HG02938 (cell line): ENCODE measurements around the gene RGS6.

Experiments used
- ATAC-seq: cut with Tn5 transposase; IDR thresholded peaks from one replicate; pipeline ENCODE4 v1.9.1; 2021; ENCODE audit warnings: mild to moderate bottlenecking, moderate library complexity; ENCODE audit not compliant: unreplicated experiment

Gene RGS6

DNA sequence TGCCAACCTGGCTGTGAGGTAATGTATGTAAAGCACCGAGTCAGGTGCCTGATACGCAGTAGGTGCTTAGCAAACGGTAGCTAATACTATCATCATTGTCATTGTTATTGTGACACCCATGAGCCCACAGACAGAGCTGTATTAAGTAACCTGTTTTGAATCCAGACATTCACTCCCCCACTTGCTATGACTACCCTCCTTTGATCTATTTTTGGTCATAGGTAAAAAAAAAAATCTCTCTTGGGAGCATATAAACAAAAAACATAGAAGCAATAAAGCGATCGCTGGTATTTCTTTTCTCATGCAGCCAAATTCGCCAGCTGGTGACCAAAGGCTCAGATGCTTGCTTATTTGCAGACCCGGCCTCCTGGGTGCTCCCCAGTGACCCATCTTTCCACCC lies 631.4 kb downstream of the RGS6 start:
- no peak for ATAC-seq

DNA sequence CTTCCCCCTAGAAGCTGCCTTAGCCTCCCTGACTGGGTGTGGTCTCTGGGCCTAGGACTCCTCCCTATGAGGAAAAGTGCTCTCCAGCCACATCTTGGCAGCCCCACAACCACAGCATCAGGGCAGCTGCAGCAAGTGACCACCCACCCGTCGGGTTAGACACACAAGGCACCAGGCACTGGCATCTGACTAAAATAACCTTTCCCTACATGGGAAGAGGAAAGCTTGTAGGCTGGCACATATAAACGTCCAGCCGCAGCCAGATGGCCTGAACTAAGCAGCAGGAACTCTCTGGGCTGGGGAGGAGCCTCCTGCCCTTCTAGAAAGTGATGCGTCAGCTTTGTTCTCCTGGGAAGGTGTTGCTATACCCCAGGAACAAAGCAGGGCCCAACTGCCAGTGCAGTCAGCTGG lies 632.9 kb downstream of the RGS6 start:
- ATAC-seq, result no peak

DNA sequence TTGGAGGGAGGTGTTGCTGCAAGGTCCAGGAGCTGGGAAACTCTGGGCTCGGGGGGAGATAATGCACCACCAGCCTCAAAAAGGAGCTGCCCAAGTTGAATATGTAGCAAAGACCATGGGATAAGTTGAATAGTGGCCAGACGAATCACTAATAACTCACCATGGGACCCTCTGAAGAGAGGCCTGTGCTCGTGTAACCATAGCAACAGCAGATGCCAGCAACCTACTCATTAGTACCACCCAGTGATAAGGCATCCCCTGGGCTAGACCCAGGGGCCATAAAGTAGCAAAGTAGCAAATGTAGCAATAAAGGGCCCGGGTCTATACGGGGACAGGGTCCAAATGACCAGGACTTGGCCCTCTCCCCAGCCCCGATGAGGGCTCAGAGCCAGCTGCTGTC lies 633.7 kb downstream of the RGS6 start:
- no peak for ATAC-seq

GRCh38 chr14:72567226-72567625 lies 635.0 kb downstream of the RGS6 start:
- ATAC-seq, result no peak

GRCh38 chr14:72568296-72568992 lies 636.2 kb downstream of the RGS6 start:
- no peak for ATAC-seq

- no peak for ATAC-seq
Measured at GRCh38 chr14:72573725-72574417, 641.6 kb downstream of the RGS6 start.

GRCh38 chr14:72574715-72575114 lies 642.5 kb downstream of the RGS6 start:
- ATAC-seq, result no peak

DNA sequence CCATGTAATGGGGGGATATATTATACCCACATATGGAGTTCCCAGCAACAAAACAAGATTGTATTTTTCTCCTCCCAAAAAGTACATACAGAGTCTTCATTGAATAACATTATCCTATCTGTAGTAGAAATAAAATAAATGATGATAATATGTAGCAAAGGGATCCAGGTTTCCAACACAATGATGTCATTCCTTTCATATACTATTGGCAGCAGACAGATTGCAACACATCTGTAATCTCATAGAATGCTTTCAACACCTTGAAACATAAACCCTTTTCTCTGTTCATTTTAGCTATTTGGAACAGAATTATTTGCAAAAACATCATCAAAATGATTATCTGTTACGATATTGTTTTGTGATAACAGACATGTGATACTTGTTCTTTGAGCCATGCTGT lies 644.0 kb downstream of the RGS6 start:
- no peak for ATAC-seq

DNA sequence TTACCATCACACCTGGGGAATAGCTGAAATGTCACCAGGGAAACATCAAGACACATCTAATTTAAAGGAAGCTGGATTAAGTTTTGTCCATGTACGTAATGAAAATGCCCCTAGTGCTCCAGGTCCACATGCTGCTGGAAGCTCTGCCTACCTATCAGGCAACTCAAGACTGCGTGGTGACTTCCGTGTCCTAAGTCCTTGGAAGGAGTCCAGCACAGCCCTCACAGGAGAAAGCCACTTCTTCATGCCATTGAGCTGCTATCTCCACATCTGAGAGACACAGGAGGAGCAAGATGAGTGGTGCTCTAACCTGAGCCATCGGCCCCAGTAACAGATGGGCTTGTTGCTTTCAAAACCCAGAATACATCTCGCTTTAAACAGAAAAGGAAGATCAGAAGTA lies 645.3 kb downstream of the RGS6 start:
- no peak for ATAC-seq

DNA sequence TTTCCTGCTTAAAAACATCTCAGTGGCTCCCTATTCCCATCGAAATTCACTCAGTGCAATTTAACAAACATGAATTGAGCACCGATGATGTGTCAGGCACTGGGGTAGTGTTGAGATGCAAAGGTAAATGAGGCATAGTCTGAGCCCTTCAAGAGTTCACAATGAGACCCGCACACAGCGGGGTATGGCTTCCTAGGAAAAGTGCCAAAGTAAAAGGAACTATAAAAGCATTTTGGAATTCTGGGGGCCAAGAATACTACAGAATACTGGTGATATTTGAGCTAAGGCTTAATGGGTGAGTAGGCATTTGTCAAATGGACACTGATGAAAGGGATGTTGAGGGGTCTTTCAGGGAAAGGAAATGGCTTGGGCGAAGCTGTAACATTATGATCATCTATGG lies 646.3 kb downstream of the RGS6 start:
- ATAC-seq, result no peak

- ATAC-seq, result no peak
Measured at GRCh38 chr14:72582582-72582981, 650.4 kb downstream of the RGS6 start.

DNA sequence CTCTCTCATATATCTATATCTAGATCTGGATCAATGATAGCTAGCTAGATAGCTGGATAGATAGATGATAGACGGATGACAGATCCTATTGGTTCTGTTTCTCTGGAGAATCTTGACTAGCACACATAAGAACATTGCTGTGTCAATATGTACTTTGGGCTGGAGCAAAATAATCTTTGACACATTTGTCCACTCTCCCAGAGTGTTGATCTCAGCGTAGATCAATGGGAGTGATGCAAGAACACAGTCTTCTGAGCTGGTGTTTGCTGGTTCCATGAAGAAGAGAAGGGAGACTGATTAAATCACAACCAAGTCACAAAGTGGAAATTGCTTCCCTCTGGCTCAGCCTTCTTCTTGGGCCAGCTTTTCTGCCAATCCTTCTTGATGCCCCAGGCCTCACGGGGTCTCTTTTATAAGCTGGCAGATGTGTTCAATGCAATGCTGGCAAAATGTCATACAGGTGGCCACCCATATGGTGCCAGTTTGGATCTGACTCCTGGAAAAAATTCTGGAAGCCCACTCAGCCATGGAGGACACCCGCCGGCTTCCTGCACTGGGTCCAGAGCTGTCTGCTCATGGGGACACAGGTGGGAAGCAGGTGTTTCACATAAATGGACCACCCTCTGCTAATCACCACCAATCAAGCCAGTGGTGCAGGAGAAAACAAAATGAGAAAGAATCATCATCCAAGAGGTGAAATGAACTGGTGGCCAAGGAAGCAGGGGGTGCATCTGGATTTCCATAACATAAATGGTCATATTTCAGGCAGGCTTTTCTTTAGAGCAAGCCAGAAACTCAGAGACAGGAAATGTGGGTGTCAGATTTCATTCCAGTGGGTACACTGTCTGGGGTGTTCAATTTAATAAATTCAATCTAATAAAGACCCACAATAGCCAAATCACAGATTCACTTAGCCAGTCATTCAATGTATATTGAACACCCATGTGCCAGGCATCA lies 651.4 kb downstream of the RGS6 start:
- ATAC-seq, result no peak

DNA sequence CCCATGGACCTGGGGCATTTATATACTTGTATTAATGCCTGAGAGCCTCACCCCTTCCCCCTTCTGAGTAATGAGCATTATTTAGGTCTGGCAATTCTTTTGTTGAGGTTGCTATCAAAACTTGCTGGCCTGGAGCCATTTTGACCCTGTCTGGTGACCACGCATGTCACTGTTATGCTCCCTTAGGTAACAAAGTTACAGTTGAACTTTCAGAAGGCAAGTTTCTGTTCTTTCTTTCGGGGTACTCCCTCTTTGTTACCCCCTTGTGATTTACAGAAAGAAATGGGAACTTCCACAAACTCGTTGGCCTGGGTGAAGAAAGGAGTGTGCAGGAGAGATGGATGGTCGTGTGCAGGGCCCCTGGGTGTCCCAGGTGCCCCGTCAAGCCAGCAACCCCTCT lies 656.3 kb downstream of the RGS6 start:
- no peak for ATAC-seq

DNA sequence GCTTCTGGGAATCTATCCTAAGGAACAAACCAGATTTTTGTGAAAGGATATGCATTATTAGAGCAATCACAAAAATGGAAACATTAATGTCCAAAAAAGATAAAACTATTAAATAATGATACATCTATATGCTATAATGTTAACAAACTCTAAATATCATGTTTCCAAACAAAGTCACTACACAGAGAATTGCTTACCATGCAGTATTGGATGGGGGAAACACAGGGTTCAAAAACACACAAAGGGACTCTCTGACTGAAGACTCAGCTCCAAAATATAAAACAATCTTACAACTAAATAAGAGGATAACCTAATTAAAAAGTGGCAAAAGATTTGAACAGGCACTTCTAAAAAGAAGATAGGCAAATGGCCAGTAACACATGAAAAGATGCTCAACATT lies 657.4 kb downstream of the RGS6 start:
- no peak for ATAC-seq

GRCh38 chr14:72590577-72590976 lies 658.3 kb downstream of the RGS6 start:
- ATAC-seq, result no peak

DNA sequence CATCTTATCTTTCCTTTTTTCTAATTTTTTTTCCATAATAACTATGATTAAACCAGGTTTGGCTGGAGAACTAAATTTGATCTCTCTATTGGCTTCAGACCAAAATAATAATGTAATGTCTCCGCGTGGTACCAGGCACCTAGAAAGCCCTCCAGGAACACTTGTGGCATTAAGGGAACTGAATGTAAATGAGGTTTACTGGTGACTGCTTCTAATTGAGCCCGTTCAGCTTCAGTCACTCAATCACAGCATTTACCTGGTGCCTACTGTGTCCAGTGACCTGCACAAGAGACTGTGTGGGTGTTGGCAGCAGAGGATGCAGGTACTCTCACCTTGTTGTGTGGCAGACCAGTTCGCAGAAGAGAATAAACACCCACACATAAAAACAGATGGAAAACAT lies 659.2 kb downstream of the RGS6 start:
- ATAC-seq, result no peak

- ATAC-seq, result no peak
Measured at GRCh38 chr14:72594099-72594901, 662.1 kb downstream of the RGS6 start.

- no peak for ATAC-seq
Measured at GRCh38 chr14:72595152-72595862, 663.1 kb downstream of the RGS6 start.

- no peak for ATAC-seq
Measured at GRCh38 chr14:72597252-72598233, 665.3 kb downstream of the RGS6 start.
